Endothelial cell of hepatic sinusoid (primary cell): ENCODE measurements around the gene PMS2.
"Not testable (repeated sequence)": the region's sequence is repeated elsewhere in the genome, so short reads cannot be mapped to it uniquely, and the experiment has no call there.

Experiments used
- in situ Hi-C: cut with HindIII; loops from 2 replicates; pipeline ENCODE4 v1.10.0; 2017; ENCODE audit warnings: low sequenced_read_pairs

Gene PMS2

GRCh38 chr7:5930290-5930689, 78.6 kb downstream of the PMS2 start:
- in situ Hi-C loops = not testable (repeated sequence)

DNA sequence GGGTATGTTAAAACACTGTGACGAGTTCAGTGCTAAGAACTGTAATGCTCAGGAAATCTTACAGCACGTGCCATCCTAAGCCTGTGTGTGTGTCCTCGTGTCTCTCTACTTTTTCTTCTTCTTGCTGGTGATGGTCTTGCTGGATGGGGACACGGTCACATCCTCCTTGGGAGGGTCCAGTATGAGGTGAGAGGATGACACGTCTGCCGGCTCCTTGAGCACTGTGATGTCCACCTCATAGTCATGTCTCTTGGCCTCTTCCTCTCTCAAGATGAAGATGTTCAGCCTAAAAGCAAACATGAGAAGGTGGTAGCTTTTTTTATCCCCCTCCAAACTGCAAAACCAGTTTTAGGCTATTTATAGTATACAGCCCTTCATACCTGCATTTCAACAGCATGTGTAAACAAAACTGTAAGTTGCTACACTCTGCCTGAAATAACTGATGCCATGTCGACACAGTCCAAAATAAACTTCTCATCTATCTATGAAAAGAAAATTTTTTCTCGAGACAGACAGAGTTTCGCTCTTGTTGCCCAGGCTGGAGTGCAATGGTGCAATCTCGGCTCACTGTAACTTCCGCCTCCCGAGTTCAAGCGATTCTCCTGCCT, 82.5 kb downstream of the PMS2 start:
- in situ Hi-C loops = not testable (repeated sequence)

DNA sequence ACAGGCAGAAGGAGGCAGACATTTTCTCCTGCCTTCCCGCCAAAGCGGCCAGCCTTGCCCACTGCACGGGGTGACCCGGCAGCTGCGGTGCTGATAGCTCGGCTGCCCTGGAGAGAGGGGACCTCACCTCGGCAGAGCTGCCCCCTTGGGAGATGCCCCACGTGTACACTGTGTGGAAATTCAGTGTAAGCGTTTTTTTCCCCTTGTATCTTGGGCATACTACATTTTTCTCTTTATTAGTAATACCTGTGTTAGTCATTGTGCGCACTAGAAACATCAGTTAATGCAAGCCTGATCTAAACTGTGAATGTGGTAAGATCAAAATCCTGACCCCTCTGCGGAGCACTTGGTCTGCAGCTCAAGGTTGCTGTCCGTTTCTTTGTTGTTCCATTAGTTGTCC, 84.2 kb downstream of the PMS2 start:
- in situ Hi-C loops = not testable (repeated sequence)

- in situ Hi-C loops = not testable (repeated sequence)
These were observed 84.7 kb downstream of the PMS2 start for GRCh38 chr7:5924180-5924579.
